GM21529 (cell line): ENCODE measurements around the gene FBXO11.

ENCODE experiments used
- ATAC-seq: cut with Tn5 transposase; IDR thresholded peaks from one replicate; pipeline ENCODE4 v1.9.1; 2021; ENCODE audit not compliant: unreplicated experiment

The FBXO11 gene

GRCh38 chr2:47796090-47796697 lies 110.1 kb downstream of the FBXO11 start:
- no peak for ATAC-seq

GRCh38 chr2:47785986-47786385 lies 120.3 kb downstream of the FBXO11 start:
- no peak for ATAC-seq

- ATAC-seq, result no peak
These were observed 121.9 kb downstream of the FBXO11 start for GRCh38 chr2:47784352-47784851.

- peak; percentile 31 for ATAC-seq
These were observed 122.6 kb downstream of the FBXO11 start for GRCh38 chr2:47783486-47784351.

GRCh38 chr2:47782671-47783485 lies 123.4 kb downstream of the FBXO11 start, which contains the start of gene MSH6:
MSH6 (plus strand) TSS chr2:47783145; CDS start chr2:47783234, 89 bp downstream.
- ATAC-seq, result peak; percentile 82

- no peak for ATAC-seq
These were observed 124.0 kb downstream of the FBXO11 start for GRCh38 chr2:47782381-47782670.

GRCh38 chr2:47779426-47779790 lies 126.9 kb downstream of the FBXO11 start:
- no peak for ATAC-seq

- ATAC-seq, result no peak
These were observed 127.4 kb downstream of the FBXO11 start for GRCh38 chr2:47778698-47779425.

GRCh38 chr2:47777277-47777937 lies 128.9 kb downstream of the FBXO11 start:
- ATAC-seq, result no peak

- ATAC-seq, result no peak
These were observed 131.7 kb downstream of the FBXO11 start for GRCh38 chr2:47774567-47774966.

- no peak for ATAC-seq
These were observed 134.0 kb downstream of the FBXO11 start for GRCh38 chr2:47772343-47772742.

GRCh38 chr2:47771211-47771610 lies 135.1 kb downstream of the FBXO11 start:
- no peak for ATAC-seq

GRCh38 chr2:47769318-47769717 lies 137.0 kb downstream of the FBXO11 start:
- ATAC-seq, result no peak

GRCh38 chr2:47767880-47768609 lies 138.3 kb downstream of the FBXO11 start:
- ATAC-seq, result peak; percentile 87

GRCh38 chr2:47767497-47767844 lies 138.8 kb downstream of the FBXO11 start:
- no peak for ATAC-seq

GRCh38 chr2:47751856-47752414 lies 154.4 kb downstream of the FBXO11 start:
- peak; percentile 41 for ATAC-seq

- ATAC-seq, result no peak
These were observed 158.4 kb downstream of the FBXO11 start for GRCh38 chr2:47747878-47748277.

GRCh38 chr2:47744074-47744473 lies 162.2 kb downstream of the FBXO11 start:
- no peak for ATAC-seq

GRCh38 chr2:47741637-47742036 lies 164.7 kb downstream of the FBXO11 start:
- no peak for ATAC-seq
